Measurements from ENCODE around the gene ECT2.
"Not testable (repeated sequence)": the region's sequence is repeated elsewhere in the genome, so short reads cannot be mapped to it uniquely, and the experiment has no call there.

ECT2 gene

DNA sequence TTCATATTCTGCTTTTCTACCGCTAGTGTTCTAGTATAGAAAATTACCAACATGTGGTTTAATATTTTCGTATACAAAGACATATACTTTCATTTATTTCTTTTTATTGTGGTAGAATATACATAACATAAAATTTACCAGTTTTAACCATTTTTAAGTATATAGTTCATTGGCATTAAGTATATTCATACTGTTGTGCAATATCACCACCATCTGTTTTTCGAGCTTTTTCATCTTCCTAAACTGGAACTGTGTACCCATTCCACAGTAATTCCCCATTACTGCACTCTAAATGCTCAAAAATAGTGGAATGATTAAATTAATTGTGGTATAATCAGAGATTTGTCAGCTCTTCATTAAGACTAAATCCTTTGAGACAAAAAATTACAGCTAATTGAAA lies 62.9 kb downstream of the ECT2 start:
- no peak for DNase-seq

DNA sequence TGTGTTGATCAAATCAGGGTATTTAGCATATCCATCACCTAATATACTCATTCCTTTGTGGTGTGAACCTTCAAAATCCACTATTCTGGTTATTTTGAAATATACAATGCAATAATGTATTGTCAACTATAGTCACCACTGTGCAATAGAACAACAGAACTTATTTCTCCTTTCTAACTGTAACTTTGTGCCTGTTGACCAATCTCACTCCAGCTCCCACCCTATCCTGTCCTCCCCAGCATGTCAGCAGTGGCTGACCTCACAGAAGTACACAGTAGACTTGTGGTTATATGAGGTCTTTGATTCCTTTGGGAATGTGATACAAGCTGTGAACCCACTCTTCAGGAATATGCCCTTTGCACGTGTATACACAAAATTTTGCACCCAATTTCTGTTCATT lies 64.2 kb downstream of the ECT2 start:
- DNase-seq, result peak; percentile 13

DNA sequence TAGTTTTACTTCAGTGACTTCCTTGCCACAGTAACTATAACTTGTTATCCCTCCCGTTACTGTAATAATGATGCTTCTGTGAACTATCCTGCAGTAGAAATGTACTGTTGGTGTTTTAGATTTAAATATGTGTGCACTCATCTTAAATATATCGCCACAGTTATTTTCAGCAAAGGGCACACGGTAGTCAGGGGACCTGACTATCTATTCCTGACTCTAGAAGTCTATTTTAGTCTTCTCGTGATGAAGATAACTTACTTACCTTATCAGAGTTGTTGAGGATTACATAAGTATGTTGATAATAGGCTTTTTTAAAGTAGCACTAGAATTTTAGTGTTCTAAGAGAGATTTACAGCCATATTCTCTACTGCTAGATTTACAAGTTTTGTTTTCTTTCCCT lies 65.3 kb downstream of the ECT2 start:
- DNase-seq, result no peak

DNA sequence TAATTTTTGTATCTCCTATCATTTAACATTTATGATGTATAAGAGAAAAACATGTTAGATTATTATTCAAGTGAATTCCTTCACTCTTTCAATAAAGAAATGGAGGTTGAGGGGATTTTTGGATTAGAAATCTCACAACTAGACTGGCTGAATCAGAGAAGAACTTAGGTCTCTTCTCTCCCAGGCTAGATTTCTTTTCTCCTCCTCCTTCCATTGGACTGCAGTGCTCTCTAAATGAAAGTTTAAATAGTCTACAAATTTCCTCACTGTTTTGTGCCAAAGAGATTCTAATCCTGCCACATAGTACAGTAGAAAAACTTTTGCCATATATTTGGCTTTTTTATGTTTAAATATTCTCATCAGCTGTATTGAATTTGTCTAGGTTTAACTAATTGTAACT lies 65.8 kb downstream of the ECT2 start:
- no peak for DNase-seq

DNA sequence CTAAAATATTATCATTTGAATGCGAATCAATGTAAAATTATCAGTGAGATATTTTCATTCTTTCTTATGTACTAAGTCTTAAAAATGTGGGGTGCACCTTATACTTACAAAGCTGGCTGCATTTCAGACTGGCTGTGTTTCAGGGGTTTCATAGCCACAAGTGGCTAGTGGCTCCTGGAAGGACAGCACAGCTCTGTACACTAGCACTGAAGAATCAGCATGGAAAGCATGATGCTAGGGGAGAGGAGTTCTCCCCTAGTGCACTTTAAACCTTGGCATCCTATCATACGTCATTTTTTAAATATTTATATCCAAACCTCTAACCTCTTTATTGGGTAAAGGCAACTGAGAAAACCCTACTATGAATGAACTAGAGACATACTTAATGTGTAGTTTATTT lies 66.4 kb downstream of the ECT2 start:
- DNase-seq, result no peak

DNA sequence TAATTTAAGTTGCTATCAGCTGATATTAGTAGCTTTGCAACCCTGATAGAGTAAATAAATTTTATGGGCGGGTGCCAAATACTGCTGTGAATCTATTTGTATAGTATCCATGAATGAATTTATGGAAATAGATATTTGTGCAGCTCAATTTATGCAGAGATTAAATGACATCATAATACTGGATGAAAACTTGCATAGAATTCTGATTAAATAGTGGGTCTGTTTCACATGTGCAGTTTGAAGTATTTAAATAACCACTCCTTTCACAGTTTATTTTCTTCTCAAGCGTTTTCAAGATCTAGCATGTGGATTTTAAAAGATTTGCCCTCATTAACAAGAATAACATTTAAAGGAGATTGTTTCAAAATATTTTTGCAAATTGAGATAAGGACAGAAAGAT lies 70.0 kb downstream of the ECT2 start:
- no peak for DNase-seq

DNA sequence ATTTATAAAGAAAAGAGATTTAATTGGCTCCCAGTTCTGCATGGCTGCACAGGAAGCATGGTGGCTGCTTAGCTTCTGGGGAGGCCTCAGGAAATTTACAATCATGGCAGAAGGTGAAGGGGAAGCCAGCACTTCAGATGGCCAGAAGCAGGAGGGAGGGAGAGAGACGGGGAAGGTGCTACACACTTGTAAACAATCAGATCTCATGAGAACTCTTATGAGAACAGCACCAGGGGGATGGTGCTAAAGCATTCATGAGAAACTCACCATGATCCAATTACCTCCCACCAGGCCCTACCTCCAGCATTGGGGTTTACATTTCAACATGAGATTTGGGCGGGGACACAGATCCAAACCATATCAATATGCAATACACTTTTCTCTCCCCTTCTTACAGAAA lies 73.7 kb downstream of the ECT2 start:
- DNase-seq, result no peak

DNA sequence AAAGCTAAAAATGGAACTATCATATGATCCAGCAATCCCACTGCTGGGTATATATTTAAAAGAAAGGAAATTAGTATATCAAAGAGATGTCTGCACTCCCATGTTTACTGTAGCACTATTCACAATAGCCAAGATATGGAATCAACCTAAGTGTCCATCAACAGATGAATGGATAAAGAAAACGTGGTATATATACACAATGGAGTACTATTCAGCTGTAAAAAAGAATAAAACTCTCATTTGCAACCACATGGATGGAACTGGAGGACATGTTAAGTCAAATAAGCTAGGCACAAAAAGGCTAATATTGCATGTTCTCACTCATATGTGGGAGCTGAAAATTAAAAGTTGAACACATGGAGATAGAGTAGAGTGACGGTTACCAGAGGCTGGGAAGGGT lies 76.7 kb downstream of the ECT2 start:
- DNase-seq, result not testable (repeated sequence)

DNA sequence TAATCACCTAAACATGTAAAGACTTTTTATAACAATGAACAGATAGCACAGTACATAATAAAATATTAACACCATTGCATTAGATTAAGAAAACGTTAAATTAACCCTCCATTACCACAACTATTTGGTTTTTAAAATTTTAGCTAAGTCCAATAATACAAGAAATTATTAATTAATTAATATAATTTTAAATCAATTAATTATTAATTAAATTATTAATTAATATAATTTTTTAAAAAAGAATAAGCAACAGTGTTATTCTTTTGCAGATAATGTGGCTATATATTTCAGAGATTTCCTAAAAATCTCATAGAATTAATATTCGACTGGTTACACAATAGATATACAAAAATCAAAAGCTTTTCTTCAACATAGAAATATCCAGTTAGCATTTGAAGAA lies 82.5 kb downstream of the ECT2 start:
- DNase-seq, result no peak

DNA sequence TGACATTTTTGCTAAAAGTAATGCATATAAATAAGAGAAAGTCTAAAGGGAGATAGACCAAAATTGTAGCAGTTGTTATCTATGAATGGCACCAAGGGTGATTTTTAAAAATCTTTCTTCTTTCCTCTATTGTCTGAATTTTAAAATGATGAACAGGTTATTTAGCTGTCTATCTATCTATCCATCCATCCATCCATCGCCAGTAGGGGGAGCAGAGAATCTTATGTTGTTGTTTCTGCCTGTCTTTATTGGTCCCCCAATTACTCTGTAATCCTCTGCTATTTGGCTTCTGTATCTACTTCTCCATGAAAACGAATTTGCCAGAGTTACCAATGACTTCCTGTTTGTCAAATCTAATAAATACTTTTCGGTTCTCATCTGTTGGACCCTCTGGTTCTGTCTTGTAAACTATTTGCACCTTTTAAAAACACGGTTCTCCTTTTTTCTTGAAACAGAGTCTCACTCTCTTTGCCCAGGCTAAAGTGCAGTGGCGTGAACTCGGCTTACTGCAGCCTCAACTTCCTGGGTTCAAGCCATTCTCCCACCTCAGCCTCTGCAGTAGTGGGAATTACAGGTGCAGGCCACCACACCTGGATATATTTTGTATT lies 86.0 kb downstream of the ECT2 start:
- peak; percentile 28 for DNase-seq

DNA sequence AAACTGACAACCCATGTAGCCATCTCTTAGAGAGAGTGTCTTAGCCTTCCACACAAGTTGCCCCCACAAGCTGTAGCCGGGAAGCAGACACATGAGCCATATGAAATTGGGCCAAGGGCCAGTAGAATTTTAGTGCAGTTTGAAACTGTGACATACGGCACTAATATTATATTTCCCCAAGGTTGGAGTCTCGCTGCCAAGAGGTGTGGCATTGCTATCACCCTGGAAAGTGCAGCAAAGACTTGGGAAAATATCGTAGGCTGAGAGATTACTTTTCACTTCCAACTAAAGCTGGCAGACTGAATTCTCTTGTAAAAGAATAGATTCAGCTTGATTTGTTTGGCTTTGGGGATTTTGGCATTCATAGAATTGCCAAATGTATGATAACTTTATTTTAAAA lies 89.2 kb downstream of the ECT2 start:
- no peak for DNase-seq

DNA sequence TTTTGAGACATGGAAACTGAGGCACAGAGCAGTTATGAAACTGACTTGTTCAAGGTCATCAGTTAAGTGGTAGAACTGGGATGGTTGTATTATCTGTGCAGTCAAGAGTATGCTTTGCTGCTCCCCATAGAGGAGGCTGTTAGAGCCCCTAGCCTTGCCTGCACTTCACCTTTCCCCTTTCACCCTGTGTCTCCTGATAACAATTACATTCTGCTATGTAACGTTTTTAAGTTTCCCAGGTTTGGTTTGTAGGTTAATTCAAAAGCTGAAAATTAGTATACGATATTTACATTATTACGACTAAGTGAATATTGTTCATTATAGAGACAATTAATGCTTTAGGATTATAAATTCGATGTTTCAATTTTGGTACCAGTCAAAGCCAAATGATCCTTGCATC lies 89.9 kb downstream of the ECT2 start:
- DNase-seq, result no peak

DNA sequence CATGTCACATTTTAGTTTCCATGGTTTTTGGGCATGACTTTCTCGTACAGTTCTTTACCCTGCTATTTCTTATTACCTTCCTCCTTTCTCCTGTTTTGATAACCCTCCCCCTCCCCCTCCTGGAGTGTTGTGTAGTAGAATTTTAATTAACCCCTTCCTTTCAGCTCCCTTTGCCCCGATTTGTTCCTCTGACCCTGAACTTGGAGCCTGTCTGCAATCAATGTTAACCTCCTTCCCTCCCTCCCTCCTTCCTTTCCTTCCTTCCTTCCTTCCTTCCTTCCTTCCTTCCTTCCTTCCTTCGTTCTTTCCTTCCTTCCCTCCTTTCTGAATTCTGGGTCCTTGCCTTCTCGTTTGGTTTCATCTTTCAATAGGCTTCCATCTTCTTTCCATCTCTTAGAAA lies 90.4 kb downstream of the ECT2 start:
- DNase-seq, result no peak

DNA sequence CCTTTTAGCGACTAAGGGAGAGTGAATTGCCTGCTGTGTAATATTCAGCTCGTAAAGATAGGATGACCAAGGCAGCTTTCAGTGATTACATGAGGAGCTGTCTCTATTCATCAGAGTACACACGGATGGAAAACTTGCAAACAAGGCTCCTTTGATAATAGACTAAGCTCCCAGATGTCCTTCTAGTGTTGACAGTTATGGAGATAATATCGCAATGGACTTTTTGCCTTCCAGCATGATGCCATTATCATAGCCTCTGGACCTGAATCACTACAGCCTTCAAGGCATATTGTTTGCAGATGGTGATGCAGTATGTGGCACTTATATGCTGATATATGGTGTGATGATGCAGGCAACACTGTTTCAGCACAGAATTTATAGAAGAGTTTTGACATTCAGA lies 93.9 kb downstream of the ECT2 start:
- no peak for DNase-seq

DNA sequence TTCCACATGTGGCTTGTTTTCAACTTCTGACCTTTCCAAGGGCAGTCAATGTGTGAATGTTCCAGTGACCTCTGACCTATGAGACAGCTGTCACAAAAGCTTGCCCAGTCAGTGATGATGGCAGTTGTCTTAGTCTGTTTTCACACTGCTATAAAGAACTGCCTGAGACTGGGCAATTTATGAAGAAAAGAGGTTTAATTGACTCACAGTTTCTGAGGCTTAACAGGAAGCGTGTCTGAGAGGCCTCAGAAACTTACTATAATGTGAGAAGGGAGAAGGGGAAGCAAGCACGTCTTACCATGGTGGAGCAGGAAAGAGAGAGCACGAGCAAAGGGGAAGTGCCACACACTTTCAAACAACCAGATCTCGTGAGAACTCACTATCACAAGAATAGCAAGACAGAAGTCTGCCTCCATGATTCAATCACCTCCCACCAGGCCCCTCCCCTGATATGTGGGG lies 95.6 kb downstream of the ECT2 start:
- peak; percentile 34 for DNase-seq

DNA sequence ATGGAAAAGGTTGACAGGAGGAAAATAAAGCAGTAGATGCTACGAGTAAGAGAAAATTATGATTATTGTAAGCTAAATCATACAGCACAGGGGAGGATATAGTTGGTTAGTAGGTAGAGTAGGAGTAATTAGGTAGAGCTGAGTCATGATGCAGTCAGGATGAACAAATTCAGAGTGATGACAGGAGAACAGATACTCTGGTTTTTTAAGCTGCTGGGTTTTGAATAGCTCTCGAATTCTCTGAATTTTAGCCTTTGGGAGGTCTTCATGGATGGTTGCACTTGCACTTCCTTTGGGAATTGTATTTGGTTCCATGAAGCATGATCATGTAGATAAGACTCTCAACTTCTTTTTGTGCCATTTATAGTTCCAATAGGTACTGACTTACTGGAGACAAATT lies 96.2 kb downstream of the ECT2 start:
- DNase-seq, result no peak

DNA sequence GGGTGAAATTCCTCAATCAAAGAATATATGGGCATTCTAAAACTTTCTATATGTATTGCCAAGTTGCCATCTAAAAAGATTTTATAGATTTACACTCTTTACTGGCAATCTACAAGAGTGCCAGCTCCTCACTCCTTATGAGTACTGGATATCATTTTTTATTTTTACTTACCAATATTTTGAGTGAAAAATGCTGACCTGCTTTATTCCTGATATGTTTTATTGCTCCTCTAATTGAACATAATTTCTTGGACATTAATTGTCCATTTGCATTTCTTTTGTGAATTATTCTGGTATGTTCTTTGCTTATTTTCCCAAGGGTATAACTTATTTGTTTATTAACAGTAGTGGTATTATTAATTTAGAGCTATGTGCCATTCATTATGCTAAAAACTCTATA lies 96.8 kb downstream of the ECT2 start:
- no peak for DNase-seq

DNA sequence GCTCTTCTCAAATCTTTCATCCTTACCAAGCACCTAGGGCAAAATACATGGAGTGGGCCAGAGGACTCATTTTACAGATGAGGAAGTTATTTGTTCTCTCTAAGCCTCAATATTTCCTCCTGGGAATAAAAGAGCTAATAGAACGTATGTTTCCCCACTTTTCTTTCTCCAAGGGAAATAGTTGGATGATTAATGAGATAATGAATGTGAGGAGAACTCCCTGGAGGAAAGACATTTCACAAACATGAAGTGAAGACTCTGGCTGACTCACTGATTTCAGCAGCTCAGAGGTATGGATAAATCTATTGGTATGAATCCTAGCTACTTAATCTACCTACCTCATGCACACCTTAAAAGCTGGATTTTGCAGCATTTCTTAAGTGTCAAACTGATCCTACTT lies 98.4 kb downstream of the ECT2 start:
- DNase-seq, result no peak

DNA sequence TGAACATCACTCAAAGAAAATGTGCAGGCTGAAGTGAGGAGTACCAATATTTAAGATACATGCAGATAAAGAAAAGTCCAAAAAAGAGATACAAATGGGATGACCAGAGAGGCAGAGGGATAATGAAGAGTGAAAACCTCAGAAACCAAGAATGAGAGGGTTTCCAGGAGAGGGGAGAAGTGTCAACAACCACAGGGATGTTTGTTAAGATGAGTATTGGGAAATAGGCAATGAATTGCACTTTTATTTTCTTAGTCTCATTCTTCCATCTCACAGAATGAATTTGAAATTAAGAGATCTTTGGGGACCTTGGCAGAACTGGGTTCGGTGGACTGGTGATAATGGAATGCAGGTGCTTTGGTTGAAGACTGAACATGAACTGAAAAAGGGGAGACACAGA lies 102.5 kb downstream of the ECT2 start:
- no peak for DNase-seq

DNA sequence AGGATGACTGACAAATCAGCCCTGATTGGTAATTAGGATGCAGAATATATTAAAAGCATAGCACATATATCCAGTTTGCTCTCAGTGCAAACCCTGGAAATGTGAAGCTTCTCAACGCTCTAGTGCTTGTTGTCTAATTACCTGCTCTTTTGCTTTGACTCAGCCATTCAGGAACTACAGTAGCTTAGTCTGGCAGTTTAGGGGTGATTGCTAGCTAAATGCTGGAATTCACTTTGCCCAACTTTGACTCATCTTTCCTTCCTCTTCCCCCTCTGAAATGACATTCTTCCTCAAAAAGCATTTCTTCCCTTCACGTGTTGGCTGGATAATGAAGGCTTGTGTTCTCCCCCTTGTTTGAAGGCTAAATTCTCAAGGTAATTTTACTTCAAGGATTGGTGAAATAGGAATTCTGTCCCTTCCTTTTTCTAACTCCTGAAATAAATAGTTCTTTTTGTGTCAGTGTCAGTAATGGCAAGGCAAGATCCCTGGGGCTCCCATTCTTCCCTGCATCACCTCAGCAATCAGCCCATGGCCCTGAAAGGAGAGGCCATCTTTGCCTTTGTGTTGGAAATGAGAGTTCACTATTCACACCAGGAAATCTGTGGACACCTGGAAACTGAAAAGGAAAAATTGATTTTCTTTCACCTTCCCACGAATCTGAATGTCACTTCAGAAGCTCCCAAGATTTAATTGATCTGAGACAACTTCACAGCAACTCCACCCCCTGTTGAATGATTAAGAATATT lies 103.6 kb downstream of the ECT2 start:
- peak; percentile 37 for DNase-seq

DNA sequence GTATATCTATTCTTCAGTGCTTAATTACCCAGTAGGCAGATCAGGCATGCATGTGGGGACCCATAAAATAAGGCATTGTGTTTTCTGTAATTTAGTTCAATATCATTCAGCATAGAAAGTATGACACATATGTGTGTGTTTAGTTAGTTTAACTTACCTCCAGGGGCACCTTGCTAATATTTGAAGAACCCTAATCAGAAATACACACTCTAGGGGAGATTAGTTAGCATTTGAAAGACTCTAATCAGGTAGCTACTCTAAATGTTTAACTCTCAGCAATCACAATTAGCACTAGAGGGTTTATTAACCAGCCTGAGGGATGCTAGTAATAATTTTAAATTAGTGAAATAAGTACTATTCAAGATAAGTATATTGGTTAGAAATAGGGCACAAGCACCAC lies 104.5 kb downstream of the ECT2 start:
- DNase-seq, result no peak

DNA sequence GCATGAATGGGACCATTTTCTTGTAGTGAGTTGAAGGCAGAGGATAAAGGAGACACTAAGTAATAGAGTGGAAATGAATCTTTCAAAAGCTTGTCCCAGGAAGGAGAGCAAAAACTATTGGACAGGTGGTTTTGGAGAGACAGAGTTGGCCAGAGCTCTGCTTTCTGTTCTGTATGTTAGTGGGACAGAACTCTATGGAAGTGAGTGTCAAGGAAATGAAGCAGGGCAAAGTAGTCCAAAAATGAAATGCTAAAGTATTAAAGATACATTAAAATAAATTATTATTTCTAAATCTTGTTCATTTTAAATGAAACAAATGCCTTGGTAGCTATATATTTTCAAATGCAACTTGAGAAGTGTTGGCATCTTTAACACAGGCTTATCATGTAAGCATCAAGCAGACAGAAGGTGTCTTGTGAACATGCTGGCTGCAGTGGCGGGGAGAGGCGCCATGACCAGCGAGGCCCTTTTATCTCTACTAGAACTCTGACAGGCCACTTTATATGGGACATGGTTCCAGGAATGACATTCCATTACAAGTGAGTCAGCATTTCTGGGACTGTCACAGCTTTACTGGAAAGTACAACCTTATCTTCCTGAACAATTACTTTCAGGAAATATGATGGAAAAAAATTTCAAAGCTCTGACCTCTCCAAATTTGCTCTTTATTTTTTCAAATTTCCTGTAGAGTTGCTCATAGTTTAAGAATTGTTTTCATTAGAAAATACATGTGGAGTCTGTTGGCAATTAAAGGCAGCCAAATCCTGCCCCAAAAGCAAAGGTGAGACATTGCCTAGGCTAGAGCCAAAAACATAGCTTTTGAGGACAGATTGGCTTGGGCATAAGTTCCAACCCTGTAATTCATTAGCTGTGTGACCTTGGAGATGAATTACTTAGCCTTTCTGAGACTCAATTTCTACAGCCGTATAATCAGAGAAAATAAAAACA lies 106.5 kb downstream of the ECT2 start:
- no peak for DNase-seq

DNA sequence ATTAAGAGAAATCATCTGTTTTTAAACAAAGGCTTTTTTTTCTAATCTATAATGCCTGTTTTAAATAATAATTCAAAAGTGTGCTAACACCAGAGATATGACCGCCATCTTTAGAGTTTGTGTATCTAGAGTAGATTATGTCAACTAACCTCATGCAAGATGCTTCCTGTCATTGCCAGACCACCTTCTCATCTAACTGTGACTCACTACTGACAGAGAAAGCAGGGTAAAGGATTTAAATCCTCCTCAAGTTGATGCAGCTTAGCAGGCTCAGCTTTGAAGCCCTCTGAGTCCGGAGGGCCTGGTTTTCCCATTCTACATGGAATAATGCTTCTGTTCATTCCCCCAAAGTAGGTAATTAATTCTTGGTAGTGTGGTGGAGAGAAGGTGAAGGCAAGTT lies 108.5 kb downstream of the ECT2 start:
- DNase-seq, result no peak
